Right cardiac atrium (tissue), 5 donors: Measurements from ENCODE around the gene ZNF865. TPM values are rescaled to one million over a fixed set of nuclear protein-coding genes. Genes with fewer than 3 reads are reported as not detected.

Experiments used
- ATAC-seq, 2 donors: fragments of 200-7000 bp; cut with Tn5 transposase; one replicate each; pipeline versions ENCODE4 v1.8.0 to v1.9.1; 2020; ENCODE audit warnings: moderate library complexity in 2 of 2, mild to moderate bottlenecking in 1 of 2
- DNase-seq, 3 donors: peaks; one replicate each; pipeline ENCODE4 v3.0.0-alpha.2; 2020
- H3K27ac ChIP-seq: one replicate; pipeline ENCODE4 v1.5.1; 2013; ENCODE audit warnings: mild to moderate bottlenecking, low read length, control low read depth, moderate library complexity
- H3K27me3 ChIP-seq: one replicate; pipeline ENCODE4 v1.6.1; 2013; ENCODE audit not compliant: control insufficient read depth, insufficient read depth
- H3K4me1 ChIP-seq: one replicate; pipeline ENCODE4 v1.6.1; 2013; ENCODE audit warnings: low read length; ENCODE audit not compliant: control insufficient read depth, insufficient read depth
- H3K4me3 ChIP-seq: one replicate; pipeline ENCODE4 v1.5.1; 2013; ENCODE audit warnings: low read length, control low read depth
- H3K9me3 ChIP-seq: one replicate; pipeline ENCODE4 v1.6.1; 2013; ENCODE audit warnings: low read length; ENCODE audit not compliant: control insufficient read depth
- WGBS: extraction: QIAGEN DNeasy Blood & Tissue Kit; methylation state at CpG from one replicate; pipeline ENCODE4 v1.1.7; 2013; 5-methylcytosine and 5-hydroxymethylcytosine counted together
- intact Hi-C, 4 donors: fragments of 100-400 bp; cut with DNase I; formaldehyde crosslinking; loops; one replicate each; pipeline versions ENCODE4 v1.11.0 to v1.14.0; 2022 to 2023
- polyA plus RNA-seq: library from polyadenylated mRNA; stranded (reverse); fragments of 200-250 nt; gene quantifications from one replicate; pipeline ENCODE4 v1.2.3, GENCODE V29; 2013
- total RNA-seq, 4 donors: library from RNA; stranded (reverse); fragmentation: NEBNext Ultra II Directional; extraction: Animal tissue kit (Norgen Biotek cat#: 25700); gene quantifications; one replicate each; pipeline ENCODE4 v1.2.1, GENCODE V29; 2021
- donor health status: healthy with polysubstance abuse.
- donor health status: DM: no; HTN: yes; CAD: no.
- donor health status: DM: no; HTN: no; CAD: no.
- donor health status: DM: no; HTN: yes; CAD: no; lungs with severe emphysema.
- donor health status: DM: yes; HTN: yes; CAD: no.

Gene ZNF865
- total and polyA plus RNA-seq, 5 donors: 17.2 to 20.8 (median 20.0) TPM

- H3K4me3 ChIP-seq: no peak overlapping the region
- intact Hi-C loops: loop anchor here in 2 of 4 donors (10.0 kb wide), 1 partner anchor 124 kb away; no protein-coding TSS in a partner anchor
- 85% methylated on average over 6 of the region's 6 CpGs for WGBS
- no peak overlapping the region for H3K27ac ChIP-seq
- H3K9me3 ChIP-seq: no peaks in the 10 kb centered on the region
- ATAC-seq (no peak), DNase-seq (peak; percentile 45 to 69 (median 64))
- peaks cover 15% of the 10 kb centered on the region for H3K4me1 ChIP-seq
- no peaks in the 10 kb centered on the region for H3K27me3 ChIP-seq
These were observed 33.5 kb downstream of the ZNF865 start for GRCh38 chr19:55638864-55639359.

DNA sequence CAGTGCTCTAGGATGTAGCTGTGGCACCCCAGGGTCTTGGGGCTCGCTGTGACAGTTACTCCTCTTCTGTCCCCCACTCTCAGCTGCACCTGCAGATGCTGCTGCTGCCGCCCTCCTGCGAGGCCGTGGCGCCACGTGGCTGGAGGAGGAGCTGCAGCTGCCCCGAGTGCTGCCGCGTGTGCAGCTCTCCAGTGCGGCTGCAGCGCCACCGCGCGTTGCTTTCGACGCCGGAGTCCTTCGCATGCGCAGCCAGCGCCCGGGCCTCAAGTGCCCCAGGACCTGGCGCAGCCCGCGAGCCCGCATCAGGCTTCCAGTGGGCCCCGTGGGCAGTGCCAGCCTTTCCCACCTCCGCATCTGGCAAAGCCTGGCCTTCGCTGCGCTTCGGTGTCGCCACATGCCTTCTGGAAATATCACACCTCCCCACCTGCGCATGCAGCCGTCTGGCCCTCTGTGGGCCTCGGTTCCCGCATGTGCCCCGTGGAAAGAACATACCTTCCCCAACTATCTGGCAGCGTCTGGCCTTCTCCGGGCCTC, 34.7 kb downstream of the ZNF865 start:
- Histone ChIP-seq H3K9me3 (no peaks in the 10 kb centered on the region), H3K4me1 (peaks cover 15% of the 10 kb centered on the region), H3K27me3 (no peaks in the 10 kb centered on the region), H3K27ac (peak overlapping the region; percentile 77), H3K4me3 (peak overlapping the region; percentile 85)
- DNase-seq (peak; percentile 77 to 90 (median 89)), ATAC-seq (peak; percentile 8 to 29)
- intact Hi-C loops: no loop called here
- WGBS: 11% methylated on average over 38 of the region's 38 CpGs

DNA sequence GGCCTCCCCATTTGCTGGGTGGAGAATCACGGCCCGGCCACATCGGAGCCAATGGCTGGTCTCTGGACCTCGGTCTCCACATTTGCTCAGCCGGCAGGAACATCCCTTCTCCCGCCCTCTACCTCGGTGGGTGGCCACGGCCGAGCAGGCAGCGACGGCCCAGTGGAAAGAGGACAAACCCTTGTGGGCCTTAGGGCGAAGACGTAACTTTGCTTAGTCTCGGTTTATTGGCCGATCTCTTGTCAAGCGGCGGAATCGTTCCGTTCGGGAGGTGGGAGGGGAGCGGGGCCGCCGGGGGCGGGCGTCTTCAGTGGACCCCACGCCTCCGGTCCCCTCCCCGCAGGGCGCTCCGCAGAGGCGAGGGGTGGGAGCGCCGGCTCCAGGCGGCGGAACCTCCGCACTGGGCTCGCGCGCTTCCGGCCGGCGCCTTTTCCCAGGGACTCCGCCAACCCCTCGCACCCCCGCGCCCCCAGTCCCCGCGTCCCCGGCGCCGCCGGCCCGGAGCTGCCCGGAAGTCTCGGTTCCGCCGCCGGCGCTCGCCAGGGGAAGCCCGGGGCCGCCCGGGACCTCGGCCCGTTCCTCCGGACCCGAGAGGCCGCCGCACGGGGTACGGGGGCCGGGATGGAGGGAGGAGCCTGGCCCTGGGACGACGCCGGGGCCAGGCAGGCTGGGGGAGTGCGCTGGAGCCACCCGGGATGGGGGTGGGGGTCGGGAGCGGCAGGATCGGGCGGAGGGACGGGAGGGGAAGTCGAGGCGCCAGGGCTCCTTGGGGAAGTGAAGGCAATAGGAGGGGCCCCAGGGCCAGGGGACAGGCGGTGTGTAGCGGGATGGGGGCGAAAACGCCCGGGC, 35.4 kb downstream of the ZNF865 start, which contains the start of gene ZNF580:
TSS of gene ZNF580 (plus strand) at position 426 of the 849 bp plus-strand sequence. CDS start 1,507 bp downstream, outside the sequence.
- peak; percentile 80 to 90 (median 88) for DNase-seq
- intact Hi-C loops: no loop called here
- H3K4me1 ChIP-seq: peaks cover 14% of the 10 kb centered on the region
- H3K27me3 ChIP-seq: no peaks in the 10 kb centered on the region
- H3K9me3 ChIP-seq: no peaks in the 10 kb centered on the region
- peak; percentile 69 to 70 for ATAC-seq
- WGBS: under 1% methylated on average over 89 of the region's 89 CpGs
- H3K27ac ChIP-seq: peak within 1 kb of the TSS; percentile 77
- peak within 1 kb of the TSS; percentile 85 for H3K4me3 ChIP-seq

DNA sequence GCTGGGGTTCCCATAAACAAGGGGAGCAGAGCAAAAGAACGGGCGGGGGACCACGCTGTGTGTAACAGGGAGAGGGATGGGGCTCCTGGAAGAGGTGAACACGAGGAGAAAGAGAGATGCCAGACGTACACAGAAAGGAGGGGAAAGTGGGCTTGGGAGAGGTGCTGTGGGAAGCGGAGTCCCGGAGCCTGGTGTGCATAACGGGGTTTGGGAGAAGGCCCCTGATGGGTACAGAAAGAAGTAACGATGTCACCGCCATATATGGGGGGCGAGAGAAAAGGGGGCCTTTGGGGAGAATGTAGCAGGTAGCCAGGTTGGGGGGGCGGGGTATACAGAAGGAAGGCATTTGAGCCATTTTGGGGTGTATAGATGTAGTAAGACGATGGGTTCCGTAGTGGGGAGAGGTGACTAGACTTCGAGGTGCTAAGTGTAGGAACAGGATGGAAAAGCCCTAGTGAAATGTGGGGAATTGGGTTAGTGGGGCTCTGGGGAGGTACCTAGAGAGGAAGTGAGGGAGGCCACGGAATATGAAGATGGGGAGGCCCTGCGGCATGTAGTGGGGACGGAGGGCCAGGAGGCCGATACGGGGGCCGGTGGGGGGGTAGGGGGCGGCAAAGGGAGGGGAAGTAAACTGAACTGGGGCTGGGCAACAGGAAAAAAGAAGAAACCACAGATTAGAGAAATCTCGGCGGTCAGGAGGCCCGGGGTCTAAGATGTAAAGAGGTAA, 36.1 kb downstream of the ZNF865 start:
- ATAC-seq (peak in 1 of 2 donors; percentile 0), DNase-seq (no peak)
- Histone ChIP-seq H3K4me1 (peaks cover 8% of the 10 kb centered on the region), H3K4me3 (peak overlapping the region; percentile 85), H3K27ac (peak overlapping the region; percentile 77), H3K9me3 (no peaks in the 10 kb centered on the region), H3K27me3 (no peaks in the 10 kb centered on the region)
- intact Hi-C loops: no loop called here
- 1% methylated on average over 25 of the region's 25 CpGs for WGBS

- peak in 2 of 3 donors; percentile 74 to 79 for DNase-seq
- peak overlapping the region; percentile 40 for H3K27ac ChIP-seq
- H3K9me3 ChIP-seq: no peaks in the 10 kb centered on the region
- under 1% methylated on average over 65 of the region's 65 CpGs for WGBS
- intact Hi-C loops: no loop called here
- no peaks in the 10 kb centered on the region for H3K27me3 ChIP-seq
- peak; percentile 9 to 11 for ATAC-seq
- peaks cover 6% of the 10 kb centered on the region for H3K4me1 ChIP-seq
- H3K4me3 ChIP-seq: peak overlapping the region; percentile 85
These were observed 36.9 kb downstream of the ZNF865 start for GRCh38 chr19:55642153-55643002.

DNA sequence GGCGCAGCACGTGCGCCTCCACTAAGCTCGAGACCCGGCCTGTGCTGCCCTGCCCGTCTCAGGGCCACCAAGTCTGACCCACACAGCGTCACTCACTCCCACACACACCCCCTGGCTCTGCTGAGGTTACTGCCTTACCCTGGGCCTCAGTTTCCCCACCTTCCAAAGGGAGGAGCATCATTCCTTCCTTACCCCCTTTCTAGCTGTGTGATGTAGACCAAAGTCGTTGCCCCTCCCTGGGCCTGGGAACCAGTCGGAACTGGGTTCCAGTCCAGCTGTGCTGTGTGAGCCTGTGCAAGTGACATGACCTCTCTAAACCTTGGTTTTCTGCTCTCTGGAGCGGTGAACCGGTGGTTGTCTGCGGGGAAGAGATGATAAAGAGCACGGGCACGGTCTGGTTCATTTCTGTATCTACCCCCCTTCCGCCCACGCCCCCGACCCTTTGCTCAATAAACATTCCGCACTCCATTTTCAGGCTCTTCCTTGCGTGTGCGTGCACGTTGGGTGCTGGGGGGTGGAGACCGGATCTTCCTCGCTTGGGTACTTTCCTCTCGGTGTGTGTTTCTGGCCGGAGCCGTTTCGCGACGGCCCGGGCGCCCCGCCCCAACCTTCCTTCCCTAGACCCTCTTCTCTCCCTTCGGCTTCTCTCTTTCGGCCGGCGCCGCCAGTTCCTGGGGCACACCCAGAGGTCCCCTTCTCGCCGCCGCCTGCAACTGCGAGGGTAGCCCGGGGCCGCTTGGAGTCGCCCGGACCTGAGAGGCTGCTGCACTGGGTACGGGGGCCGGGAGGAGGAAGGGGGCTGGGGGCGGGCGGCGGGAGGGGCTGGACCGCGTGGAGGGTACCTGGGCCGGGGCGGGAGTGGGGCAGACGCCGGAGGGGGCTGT, 37.8 kb downstream of the ZNF865 start, which contains the start of gene ZNF581:
TSS of gene ZNF581 (plus strand) at position 647 of the 884 bp plus-strand sequence. CDS start 923 bp downstream, outside the sequence.
- intact Hi-C loops: no loop called here
- peak; percentile 74 to 89 (median 88) for DNase-seq
- 2% methylated on average over 56 of the region's 56 CpGs for WGBS
- Histone ChIP-seq H3K9me3 (no peaks in the 10 kb centered on the region), H3K4me1 (peaks cover 6% of the 10 kb centered on the region), H3K27me3 (no peaks in the 10 kb centered on the region), H3K4me3 (peak within 1 kb of the TSS; percentile 85), H3K27ac (peak within 1 kb of the TSS; percentile 73)
- peak; percentile 44 to 52 for ATAC-seq

DNA sequence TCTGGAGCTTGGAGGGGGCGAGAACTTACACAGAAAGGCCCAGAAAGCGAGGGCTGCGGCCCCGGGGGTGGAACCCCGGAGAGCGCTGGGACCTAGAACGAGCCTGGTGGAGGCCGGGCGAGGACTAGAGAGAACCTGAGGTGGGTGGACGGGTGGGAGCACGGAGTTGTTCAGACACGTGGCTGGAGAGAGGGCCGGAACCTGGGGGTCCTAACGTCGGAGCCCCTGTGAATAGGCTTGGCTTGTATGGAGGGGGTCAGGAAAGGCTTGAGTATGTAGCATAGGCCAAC, 38.4 kb downstream of the ZNF865 start:
- no peak for ATAC-seq
- DNase-seq: peak in 1 of 3 donors; percentile 71
- peak overlapping the region; percentile 5 for H3K27ac ChIP-seq
- no peaks in the 10 kb centered on the region for H3K27me3 ChIP-seq
- 0% methylated on average over 15 of the region's 15 CpGs for WGBS
- peaks cover 6% of the 10 kb centered on the region for H3K4me1 ChIP-seq
- intact Hi-C loops: no loop called here
- no peaks in the 10 kb centered on the region for H3K9me3 ChIP-seq
- H3K4me3 ChIP-seq: peak overlapping the region; percentile 85

GRCh38 chr19:55644191-55644833, 38.9 kb downstream of the ZNF865 start:
- intact Hi-C loops: no loop called here
- Histone ChIP-seq H3K27ac (no peak overlapping the region), H3K27me3 (no peaks in the 10 kb centered on the region), H3K4me3 (peak overlapping the region; percentile 85), H3K4me1 (peaks cover 6% of the 10 kb centered on the region), H3K9me3 (no peaks in the 10 kb centered on the region)
- ATAC-seq: no peak
- 46% methylated on average over 12 of the region's 12 CpGs for WGBS
- DNase-seq: peak in 1 of 3 donors; percentile 61

- intact Hi-C loops: no loop called here
- ATAC-seq (no peak), DNase-seq (no peak)
- Histone ChIP-seq H3K27me3 (no peaks in the 10 kb centered on the region), H3K27ac (no peak overlapping the region), H3K4me3 (no peak overlapping the region), H3K4me1 (peaks cover 3% of the 10 kb centered on the region), H3K9me3 (no peaks in the 10 kb centered on the region)
- 89% methylated on average over 28 of the region's 28 CpGs for WGBS
These were observed 39.5 kb downstream of the ZNF865 start for GRCh38 chr19:55644842-55645511.
